Osteoblast (primary cell): ENCODE measurements around the gene ENKD1. TPM values are rescaled to one million over a fixed set of nuclear protein-coding genes. Genes with fewer than 3 reads are reported as not detected.
"Not testable (repeated sequence)": the region's sequence is repeated elsewhere in the genome, so short reads cannot be mapped to it uniquely, and the experiment has no call there.

Source experiments
- DNase-seq: peaks from one replicate; pipeline ENCODE4 v3.0.0; 2011; ENCODE audit warnings: low spot score, mixed read lengths; ENCODE audit not compliant: insufficient read length; ENCODE audit errors: missing footprints
- H2AFZ ChIP-seq: 2 replicates; pipeline ENCODE4 v1.6.0; 2011; ENCODE audit warnings: mild to moderate bottlenecking, low read length
- H3K27ac ChIP-seq: 2 replicates; pipeline ENCODE4 v1.5.1; 2011; ENCODE audit warnings: mild to moderate bottlenecking, low read depth, low read length, moderate library complexity
- H3K27me3 ChIP-seq: 2 replicates; pipeline ENCODE4 v1.6.0; 2012; ENCODE audit warnings: mild to moderate bottlenecking, control low read depth, inconsistent platforms, low read length, moderate library complexity; ENCODE audit not compliant: insufficient read depth
- H3K36me3 ChIP-seq: 2 replicates; pipeline ENCODE4 v1.5.1; 2011; ENCODE audit warnings: mild to moderate bottlenecking, low read length, control low read depth, moderate library complexity; ENCODE audit not compliant: insufficient read depth
- H3K4me1 ChIP-seq: 2 replicates; pipeline ENCODE4 v1.5.1; 2011; ENCODE audit warnings: mild to moderate bottlenecking, low read length, control low read depth, moderate library complexity; ENCODE audit not compliant: insufficient read depth
- H3K4me2 ChIP-seq: 2 replicates; pipeline ENCODE4 v1.6.0; 2011; ENCODE audit warnings: mild to moderate bottlenecking, low read length; ENCODE audit not compliant: insufficient read depth
- H3K4me3 ChIP-seq: fragments of 200-600 bp; sonication (generic); 3 replicates; pipeline ENCODE4 v1.5.1; 2012; ENCODE audit warnings: mild to moderate bottlenecking, low read length, inconsistent platforms; ENCODE audit not compliant: insufficient read depth
- H3K79me2 ChIP-seq: 2 replicates; pipeline ENCODE4 v1.6.0; 2012; ENCODE audit warnings: mild to moderate bottlenecking, low read length, control low read depth, inconsistent platforms; ENCODE audit not compliant: insufficient read depth
- H3K9me3 ChIP-seq: 2 replicates; pipeline ENCODE4 v1.5.1; 2011; ENCODE audit warnings: low read depth, low read length, control low read depth
- H4K20me1 ChIP-seq: 2 replicates; pipeline ENCODE4 v1.6.0; 2012; ENCODE audit warnings: mild to moderate bottlenecking, low read length, control low read depth; ENCODE audit not compliant: insufficient read depth
- CTCF ChIP-seq: IDR thresholded peaks from 2 replicates; pipeline ENCODE4 v1.5.1; 2011; ENCODE audit warnings: mild to moderate bottlenecking, low read depth, low read length, moderate library complexity; ENCODE audit errors: extremely low read depth
- total RNA-seq: library from RNA; depleted of rRNA; stranded (reverse); fragments of >200 nt; gene quantifications from 2 replicates; pipeline ENCODE4 v1.2.3, GENCODE V29; 2012

ENKD1 gene
- total RNA-seq, 1 donor, result 15.9 TPM

GRCh38 chr16:67701420-67701819 lies 34.9 kb upstream of the ENKD1 start:
- Histone ChIP-seq H3K79me2 (peaks cover 54% of the 10 kb centered on the region), H2AFZ (no peak overlapping the region), H3K27me3 (no peaks in the 10 kb centered on the region), H3K36me3 (no peaks in the 10 kb centered on the region), H4K20me1 (peaks cover 18% of the 10 kb centered on the region), H3K4me1 (no peaks in the 10 kb centered on the region), H3K4me2 (no peak overlapping the region), H3K9me3 (no peaks in the 10 kb centered on the region), H3K4me3 (no peak overlapping the region), H3K27ac (no peak overlapping the region)
- TF ChIP-seq CTCF, result no peak
- no peak for DNase-seq

GRCh38 chr16:67699265-67699664 lies 32.7 kb upstream of the ENKD1 start:
- Histone ChIP-seq H3K27ac (no peak overlapping the region), H3K27me3 (no peaks in the 10 kb centered on the region), H2AFZ (no peak overlapping the region), H3K36me3 (no peaks in the 10 kb centered on the region), H3K79me2 (peaks cover 42% of the 10 kb centered on the region), H3K4me1 (no peaks in the 10 kb centered on the region), H3K4me2 (no peak overlapping the region), H4K20me1 (peaks cover 11% of the 10 kb centered on the region), H3K9me3 (no peaks in the 10 kb centered on the region), H3K4me3 (no peak overlapping the region)
- DNase-seq, result no peak
- TF ChIP-seq CTCF, result no peak

GRCh38 chr16:67697422-67698185 lies 31.1 kb upstream of the ENKD1 start:
- no peaks in the 10 kb centered on the region for H3K4me1 ChIP-seq
- no peak for DNase-seq
- peaks cover 7% of the 10 kb centered on the region for H4K20me1 ChIP-seq
- peaks cover 33% of the 10 kb centered on the region for H3K79me2 ChIP-seq
- no peak overlapping the region for H3K27ac ChIP-seq
- no peaks in the 10 kb centered on the region for H3K36me3 ChIP-seq
- no peak overlapping the region for H3K4me2 ChIP-seq
- no peak for TF ChIP-seq CTCF
- no peaks in the 10 kb centered on the region for H3K9me3 ChIP-seq
- no peaks in the 10 kb centered on the region for H3K27me3 ChIP-seq
- H3K4me3 ChIP-seq, result no peak overlapping the region
- no peak overlapping the region for H2AFZ ChIP-seq

GRCh38 chr16:67694611-67695010 lies 28.1 kb upstream of the ENKD1 start:
- H3K27me3 ChIP-seq, result no peaks in the 10 kb centered on the region
- TF ChIP-seq CTCF, result no peak
- peaks cover 10% of the 10 kb centered on the region for H4K20me1 ChIP-seq
- H3K4me1 ChIP-seq, result no peaks in the 10 kb centered on the region
- H3K9me3 ChIP-seq, result no peaks in the 10 kb centered on the region
- H3K79me2 ChIP-seq, result peaks cover 20% of the 10 kb centered on the region
- DNase-seq, result no peak
- no peak overlapping the region for H3K4me3 ChIP-seq
- no peak overlapping the region for H3K4me2 ChIP-seq
- H3K36me3 ChIP-seq, result no peaks in the 10 kb centered on the region
- H3K27ac ChIP-seq, result no peak overlapping the region
- no peak overlapping the region for H2AFZ ChIP-seq

- not testable (repeated sequence) for H3K4me3 ChIP-seq, H3K9me3 ChIP-seq, H3K4me1 ChIP-seq, H3K36me3 ChIP-seq, H3K4me2 ChIP-seq, H3K27ac ChIP-seq, DNase-seq, H2AFZ ChIP-seq, H3K27me3 ChIP-seq
- Histone ChIP-seq H4K20me1 (peaks cover 10% of the 10 kb centered on the region), H3K79me2 (peaks cover 18% of the 10 kb centered on the region)
Measured at GRCh38 chr16:67693517-67694285, 27.2 kb upstream of the ENKD1 start.
